Neural cell (in vitro differentiated cells): ENCODE measurements around the gene MACF1.

ENCODE experiments used
- CTCF ChIP-seq: fragments of 450-650 bp; IDR thresholded peaks from 2 replicates; pipeline ENCODE4 v1.5.1; 2014; ENCODE audit warnings: antibody characterized with exemption, mild to moderate bottlenecking, moderate library complexity; ENCODE audit not compliant: poor library complexity, severe bottlenecking
- EZH2 ChIP-seq: fragments of 200-600, 300-800 bp; shearing (Covaris generic), sonication (generic); IDR thresholded peaks from 2 replicates; pipeline ENCODE4 v1.6.1; 2014; ENCODE audit warnings: antibody characterized with exemption, low read length, borderline replicate concordance, mild to moderate bottlenecking; ENCODE audit not compliant: insufficient read depth, poor library complexity, severe bottlenecking
- POLR2AphosphoS5 ChIP-seq: IDR thresholded peaks from 2 replicates; pipeline ENCODE4 v1.6.1; 2012
- REST ChIP-seq: IDR thresholded peaks from 2 replicates; pipeline ENCODE4 v1.6.1; 2012; ENCODE audit warnings: borderline replicate concordance
- TAF1 ChIP-seq: IDR thresholded peaks from 2 replicates; pipeline ENCODE4 v1.6.1; 2012; ENCODE audit warnings: low read depth

GRCh38 chr1:39394059-39394458 lies 189.6 kb downstream of the MACF1 start:
- TF ChIP-seq POLR2AphosphoS5 (no peak), CTCF (no peak), REST (no peak), EZH2 (no peak), TAF1 (no peak)
